Measurements from ENCODE around the gene RHOT2. TPM values are rescaled to one million over a fixed set of nuclear protein-coding genes. Genes with fewer than 3 reads are reported as not detected.
A peak's percentile ranks its signal among the peaks of the same experiment; 100 is the strongest.

The RHOT2 gene
- total and polyA plus RNA-seq, 2 donors (not counting 3 experiments of a cell fraction or from before 2014, with no cell fraction given), result 106 to 139 TPM

- no peaks in the 10 kb centered on the region for H3K9me1 ChIP-seq (replicated peaks; ENCODE audit: control insufficient read depth, extremely low read depth, insufficient read depth, low read length)
- intact Hi-C loops (cut with micrococcal nuclease), result no loop called here
- no peak overlapping the region for H3K27ac ChIP-seq (ENCODE audit: insufficient read depth, low read depth, low read length)
- H3K4me3 ChIP-seq (replicated peaks in 1 of 3; ENCODE audit: insufficient read depth in 1 of 3, low read depth in 1 of 3, low read length in 3 of 3), result no peak overlapping the region
- H3K27me3 ChIP-seq (ENCODE audit: control insufficient read depth in 2 of 2, insufficient read depth in 2 of 2, low read length in 2 of 2), result no peaks in the 10 kb centered on the region
- dilution Hi-C loops (cut with MboI; ENCODE audit: extremely low pct_ligation_motif_present, low sequenced_read_pairs), result no loop called here
- no peaks in the 10 kb centered on the region for H3K9me3 ChIP-seq (replicated peaks; ENCODE audit: control insufficient read depth, insufficient read depth, low read length)
- no peak for DNase-seq (ENCODE audit: low read depth, low spot score)
- BruUV-seq (replicated peaks), result TSS peak; percentile 43
- ChIA-PET CTCF (interaction anchor here (0.8 to 1.8 kb wide), 4 partner anchors 15 to 289 kb away, joined by 3 to 5 read pairs (median 4); no protein-coding TSS in a partner anchor), POLR2A (no interaction called here)
- peaks cover 31% of the 10 kb centered on the region for H3K79me2 ChIP-seq (ENCODE audit: control insufficient read depth, insufficient read depth, low read length)
- H4K20me1 ChIP-seq (replicated peaks; ENCODE audit: control insufficient read depth, extremely low read depth, insufficient read depth, low read length), result no peaks in the 10 kb centered on the region
- TF ChIP-seq MYC (IDR thresholded peaks at IDR 0.05; ENCODE audit: low read depth, low read length) (no peak), POLR2AphosphoS5 (IDR thresholded peaks at IDR 0.05; ENCODE audit: insufficient read depth, low read depth, low read length) (no peak), JUN (IDR thresholded peaks at IDR 0.05; ENCODE audit: borderline replicate concordance, insufficient read depth, insufficient read length, low read depth) (no peak), FOS (IDR thresholded peaks at IDR 0.05; ENCODE audit: borderline replicate concordance, insufficient read depth, low read length) (no peak), CTCF (IDR thresholded peaks at IDR 0.05; ENCODE audit: extremely low read depth in 1 of 2, insufficient read depth in 1 of 2, low read depth in 1 of 2, low read length in 2 of 2) (no peak), POLR2A (IDR thresholded peaks at IDR 0.05; ENCODE audit: low read depth, low read length) (no peak), GATA2 (IDR thresholded peaks at IDR 0.05; ENCODE audit: insufficient read depth, insufficient read length, low read depth, low read length) (no peak), EZH2 (IDR thresholded peaks at IDR 0.05; ENCODE audit: borderline replicate concordance, low read depth, low read length, severe bottlenecking) (no peak)
- TF ChIP-seq, protein P1, sequence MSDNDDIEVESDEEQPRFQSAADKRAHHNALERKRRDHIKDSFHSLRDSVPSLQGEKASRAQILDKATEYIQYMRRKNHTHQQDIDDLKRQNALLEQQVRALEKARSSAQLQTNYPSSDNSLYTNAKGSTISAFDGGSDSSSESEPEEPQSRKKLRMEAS (IDR thresholded peaks at IDR 0.05; ENCODE audit: insufficient read depth, insufficient read length), result no peak
- H2AFZ ChIP-seq (ENCODE audit: low read depth, low read length), result no peak overlapping the region
- no peak for FAIRE-seq
- peaks cover 7 to 19% of the 10 kb centered on the region in 2 experiments for H3K36me3 ChIP-seq (ENCODE audit: control insufficient read depth in 2 of 2, extremely low read depth in 1 of 2, insufficient read depth in 2 of 2, low read length in 2 of 2)
- H3K4me2 ChIP-seq (ENCODE audit: insufficient read depth, low read length), result peak overlapping the region; percentile 66
- peaks cover 20% of the 10 kb centered on the region for H3K4me1 ChIP-seq (ENCODE audit: control insufficient read depth, extremely low read depth, insufficient read depth, low read length)
- no peak overlapping the region for H3K9ac ChIP-seq (replicated peaks; ENCODE audit: extremely low read depth, insufficient read depth, low read length)
Measured at GRCh38 chr16:681746-682427, 14.0 kb downstream of the RHOT2 start.

Data from endothelial cell of umbilical vein (primary cell).